Dermis blood vessel endothelial cell (primary cell): ENCODE measurements around the gene DENND11. TPM values are rescaled to one million over a fixed set of nuclear protein-coding genes. Genes with fewer than 3 reads are reported as not detected.
"Not testable (repeated sequence)": the region's sequence is repeated elsewhere in the genome, so short reads cannot be mapped to it uniquely, and the experiment has no call there.

Source experiments
- DNase-seq: peaks from one replicate; pipeline ENCODE4 v3.0.0; 2010
- total RNA-seq: library from RNA; depleted of rRNA; stranded (reverse); fragments of >200 nt; gene quantifications from 2 replicates; pipeline ENCODE4 v1.2.3, GENCODE V29; 2014

The DENND11 gene
- total RNA-seq, 1 donor from 2014 or later, result 76.9 TPM

- DNase-seq, result no peak
Measured at GRCh38 chr7:141706239-141707064, 4.5 kb upstream of the DENND11 start.

GRCh38 chr7:141704741-141705140, 2.8 kb upstream of the DENND11 start:
- no peak for DNase-seq

GRCh38 chr7:141704112-141704511, 2.1 kb upstream of the DENND11 start:
- DNase-seq, result no peak

GRCh38 chr7:141702892-141703291, 926 bp upstream of the DENND11 start:
- DNase-seq, result no peak

GRCh38 chr7:141701489-141702046, 398 bp downstream of the DENND11 start:
- DNase-seq, result peak; percentile 58

- DNase-seq, result peak; percentile 29
Measured at GRCh38 chr7:141700848-141701371, 1.1 kb downstream of the DENND11 start.

GRCh38 chr7:141700296-141700847, 1.6 kb downstream of the DENND11 start:
- no peak for DNase-seq

- DNase-seq, result no peak
Measured at GRCh38 chr7:141699860-141700259, 2.1 kb downstream of the DENND11 start.

- no peak for DNase-seq
Measured at GRCh38 chr7:141698247-141699015, 3.5 kb downstream of the DENND11 start.

GRCh38 chr7:141697211-141697871, 4.6 kb downstream of the DENND11 start:
- DNase-seq, result peak; percentile 71

- DNase-seq, result peak; percentile 43
Measured at GRCh38 chr7:141696348-141696747, 5.6 kb downstream of the DENND11 start.

- no peak for DNase-seq
Measured at GRCh38 chr7:141695803-141696289, 6.1 kb downstream of the DENND11 start.

- DNase-seq, result no peak
Measured at GRCh38 chr7:141693082-141693481, 8.9 kb downstream of the DENND11 start.

- no peak for DNase-seq
Measured at GRCh38 chr7:141691961-141692360, 10.0 kb downstream of the DENND11 start.

GRCh38 chr7:141691540-141691939, 10.4 kb downstream of the DENND11 start:
- DNase-seq, result no peak

GRCh38 chr7:141689072-141689825, 12.7 kb downstream of the DENND11 start:
- not testable (repeated sequence) for DNase-seq

- no peak for DNase-seq
Measured at GRCh38 chr7:141688043-141688442, 13.9 kb downstream of the DENND11 start.

- DNase-seq, result peak; percentile 11
Measured at GRCh38 chr7:141686670-141687069, 15.3 kb downstream of the DENND11 start.

- DNase-seq, result no peak
Measured at GRCh38 chr7:141686074-141686473, 15.9 kb downstream of the DENND11 start.

- no peak for DNase-seq
Measured at GRCh38 chr7:141685285-141686023, 16.5 kb downstream of the DENND11 start.

- DNase-seq, result no peak
Measured at GRCh38 chr7:141679014-141679413, 23.0 kb downstream of the DENND11 start.
